ENCODE results near the gene PRR36.
"Not testable (repeated sequence)": the region's sequence is repeated elsewhere in the genome, so short reads cannot be mapped to it uniquely, and the experiment has no call there.

Gene PRR36

DNA sequence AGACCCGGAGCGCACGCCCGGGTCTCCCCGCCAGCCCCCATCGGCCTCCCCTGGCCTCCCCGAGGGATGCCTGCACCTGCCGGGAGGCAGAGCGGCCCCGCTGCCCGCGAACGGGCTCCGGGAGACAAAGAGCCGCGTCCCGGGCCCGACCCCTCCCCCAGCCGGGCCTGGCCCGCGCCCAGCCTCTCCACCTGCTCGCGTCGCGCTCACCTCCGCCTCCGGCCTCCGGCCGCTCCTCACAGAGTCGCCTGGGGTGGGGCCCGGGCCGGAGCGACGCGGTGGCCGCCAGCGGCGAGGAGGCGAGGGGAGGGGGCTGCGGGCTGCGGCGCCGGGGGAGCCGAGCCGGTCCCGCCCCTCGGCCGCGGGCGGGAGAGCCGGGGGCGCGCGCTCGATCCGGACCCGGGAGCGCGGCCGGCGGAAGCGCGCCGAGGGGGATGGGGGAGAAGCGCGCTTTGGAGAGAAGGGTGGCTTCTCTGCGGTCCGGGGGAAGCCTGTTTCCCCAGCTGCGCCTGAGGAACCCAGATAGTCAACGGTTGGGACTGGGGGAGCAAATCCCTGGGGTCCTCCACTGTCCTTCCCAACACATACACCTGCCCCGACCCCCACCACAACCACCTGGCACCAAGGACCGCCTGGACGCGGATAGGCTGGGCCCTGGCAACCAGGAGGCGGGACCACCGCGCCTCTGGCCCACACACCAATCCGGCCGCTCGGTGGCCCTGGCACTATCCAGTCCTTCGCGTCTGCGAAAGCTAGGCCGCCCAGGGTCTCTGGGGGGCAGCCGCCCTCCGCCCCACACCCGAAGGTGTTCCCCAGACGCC is at the start of gene PRR36:
PRR36 (minus strand) TSS at position 315 of the 821 bp plus-strand sequence. CDS start 701 bp downstream, outside the sequence.
- no peak for DNase-seq

DNA sequence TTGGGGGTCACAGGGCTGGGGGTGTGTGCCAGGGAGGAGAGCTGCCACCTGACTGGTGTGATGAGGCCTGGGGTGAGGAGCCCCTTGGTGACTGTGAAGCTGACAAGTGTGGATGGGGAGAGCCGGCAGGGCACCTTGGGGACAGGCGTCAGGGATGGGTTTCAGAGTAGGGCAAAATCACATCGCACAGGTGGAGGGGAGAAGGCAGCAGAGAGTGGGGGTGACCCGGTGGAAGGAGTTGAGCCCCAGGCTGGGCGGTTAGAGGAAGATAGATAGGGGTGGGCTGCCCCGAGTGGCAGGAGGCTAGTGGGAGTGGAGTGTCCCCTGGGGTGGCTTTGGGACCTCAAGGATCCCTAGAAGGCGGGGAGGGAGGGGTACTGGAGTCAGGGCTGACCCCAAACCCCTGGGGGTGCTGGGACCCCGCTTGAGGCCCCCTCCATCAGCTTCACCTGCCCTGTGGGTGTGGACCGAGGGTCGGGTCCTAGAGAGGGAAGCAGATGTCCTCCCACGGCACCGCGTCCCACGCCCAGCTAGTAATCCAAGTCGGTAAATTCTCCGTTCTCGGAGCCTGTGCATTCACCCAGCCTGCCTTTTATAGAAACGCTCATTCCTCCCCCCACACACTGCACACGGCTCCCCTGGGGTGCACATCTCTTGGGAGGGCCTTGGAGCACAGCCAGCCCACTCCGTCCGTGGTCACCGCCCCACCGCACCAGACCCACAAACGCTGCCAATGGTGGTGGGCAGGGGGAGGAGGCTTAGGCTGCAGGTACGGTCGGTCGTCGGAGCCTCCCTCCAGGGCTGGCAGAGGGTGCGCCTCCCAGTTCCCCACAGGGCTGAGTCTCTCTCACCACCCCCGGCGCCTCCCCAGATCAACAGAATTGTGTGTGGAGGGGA is 49.4 kb upstream of the PRR36 start:
- no peak for DNase-seq

DNA sequence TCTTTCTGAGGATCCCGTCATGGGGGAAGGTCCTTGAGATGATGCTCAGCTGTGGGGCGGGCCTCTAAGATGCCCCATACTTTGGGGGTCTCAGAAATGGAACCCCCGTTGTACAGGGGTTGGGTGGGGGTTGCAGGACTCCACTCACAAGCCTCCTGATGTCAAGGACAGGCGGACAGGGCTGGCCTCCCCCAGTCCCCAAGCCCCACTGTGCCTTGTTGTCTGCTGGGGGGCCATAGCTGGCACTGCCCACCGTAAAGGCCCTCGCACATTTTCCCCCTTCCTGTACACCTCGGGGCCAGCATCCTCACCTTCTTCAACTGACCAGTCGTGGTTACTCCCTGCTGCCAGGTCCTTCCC is 48.6 kb upstream of the PRR36 start:
- DNase-seq = no peak

DNA sequence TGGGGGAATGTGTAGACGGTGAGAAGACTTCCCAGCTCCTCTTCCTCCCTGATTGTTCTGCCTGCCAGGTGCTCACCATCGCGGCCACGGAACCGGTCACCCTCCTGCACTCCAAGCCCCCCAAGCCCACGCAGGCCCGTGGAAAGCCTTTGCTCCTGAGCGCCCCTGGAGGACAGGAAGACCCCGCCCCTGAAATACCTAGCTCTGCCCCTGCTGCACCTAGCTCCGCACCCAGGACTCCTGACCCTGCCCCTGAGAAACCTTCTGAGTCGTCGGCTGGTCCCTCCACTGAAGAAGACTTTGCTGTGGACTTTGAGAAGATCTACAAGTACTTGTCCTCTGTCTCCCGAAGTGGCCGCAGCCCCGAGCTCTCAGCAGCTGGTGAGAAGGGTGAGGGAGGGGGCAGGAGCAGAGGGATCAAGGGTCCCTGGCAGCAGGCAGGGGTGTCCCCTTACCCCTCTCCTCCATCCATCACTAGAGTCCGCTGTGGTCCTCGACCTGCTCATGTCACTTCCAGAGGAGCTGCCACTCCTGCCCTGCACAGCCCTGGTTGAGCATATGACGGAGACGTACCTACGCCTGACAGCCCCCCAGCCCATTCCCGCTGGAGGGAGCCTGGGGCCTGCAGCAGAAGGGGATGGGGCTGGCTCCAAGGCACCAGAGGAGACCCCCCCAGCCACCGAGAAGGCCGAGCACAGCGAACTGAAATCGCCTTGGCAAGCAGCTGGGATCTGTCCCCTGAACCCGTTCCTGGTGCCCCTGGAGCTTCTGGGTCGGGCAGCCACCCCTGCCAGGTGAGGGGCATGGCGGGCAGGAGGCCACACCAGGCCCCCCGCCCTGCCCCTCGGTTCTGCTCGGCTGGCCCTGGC is 48.0 kb upstream of the PRR36 start:
- no peak for DNase-seq

DNA sequence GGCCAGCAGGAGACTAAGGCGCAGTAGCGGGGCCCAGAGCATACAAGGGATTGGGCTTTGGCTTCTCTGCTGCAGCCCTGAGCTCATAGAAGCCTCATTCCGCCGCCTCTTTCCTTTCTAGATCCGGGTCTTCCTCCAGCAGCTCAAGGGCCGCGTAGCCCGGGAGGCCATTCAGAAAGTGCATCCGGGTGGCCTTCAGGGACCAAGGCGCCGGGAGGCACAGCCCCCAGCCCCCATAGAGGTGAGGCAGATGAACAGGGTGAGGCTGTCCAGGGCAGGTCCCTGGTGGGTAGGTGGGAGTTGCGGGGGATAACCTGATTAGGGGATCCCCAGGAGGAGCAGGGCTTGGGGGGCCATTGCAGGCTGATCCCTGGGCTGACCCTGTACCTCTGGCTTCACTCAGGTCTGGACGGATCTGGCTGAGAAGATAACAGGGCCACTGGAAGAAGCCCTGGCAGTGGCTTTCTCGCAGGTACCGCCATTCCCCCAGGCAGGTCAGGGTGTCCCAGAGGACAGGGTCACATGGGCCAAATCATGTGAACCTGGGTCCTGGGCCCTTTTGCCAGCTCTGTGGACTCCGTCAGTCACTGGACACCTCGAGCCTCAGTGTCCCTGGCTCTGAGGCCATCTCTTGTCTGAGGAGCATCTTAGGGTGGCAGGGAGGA is 47.2 kb upstream of the PRR36 start:
- no peak for DNase-seq

DNA sequence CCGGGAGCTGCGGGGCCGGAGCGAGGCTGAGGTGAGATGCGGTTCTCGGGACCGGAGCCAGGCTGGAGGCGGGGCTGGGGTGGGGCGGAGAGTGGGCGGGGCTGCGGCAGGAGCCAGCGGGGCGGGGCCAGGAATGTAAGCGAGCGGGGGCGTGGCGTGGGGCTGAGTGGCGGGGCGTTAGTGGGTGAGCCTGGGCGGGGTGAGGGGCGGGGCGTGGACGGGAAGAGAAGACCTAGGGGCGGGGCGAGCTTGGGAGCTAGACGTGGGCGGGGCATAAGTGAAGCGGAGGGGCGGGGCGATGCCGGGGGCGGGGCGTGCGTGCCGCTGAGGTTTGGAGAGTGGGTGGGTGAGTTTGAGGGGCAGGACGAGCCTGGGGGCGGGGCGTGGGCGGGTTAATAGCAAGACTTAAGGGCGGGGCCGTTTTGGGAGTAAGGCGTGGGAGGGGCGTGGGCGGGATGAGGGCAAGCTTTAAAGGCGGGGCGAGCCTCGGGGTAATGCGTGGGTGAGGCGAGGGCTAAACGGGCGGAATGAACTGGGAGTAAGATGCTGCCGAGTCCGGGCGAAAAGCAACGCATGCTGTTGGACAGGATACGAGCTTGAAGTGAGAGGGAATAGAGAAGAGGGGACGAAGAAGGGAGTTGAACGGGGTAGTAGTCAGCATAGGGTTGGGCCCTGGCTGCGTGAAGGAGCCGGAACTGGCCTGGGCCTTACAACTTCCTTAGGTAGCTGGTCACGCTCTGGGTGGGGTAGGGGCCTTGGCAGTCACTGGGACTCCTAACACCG is 46.5 kb upstream of the PRR36 start:
- DNase-seq = peak; percentile 100

DNA sequence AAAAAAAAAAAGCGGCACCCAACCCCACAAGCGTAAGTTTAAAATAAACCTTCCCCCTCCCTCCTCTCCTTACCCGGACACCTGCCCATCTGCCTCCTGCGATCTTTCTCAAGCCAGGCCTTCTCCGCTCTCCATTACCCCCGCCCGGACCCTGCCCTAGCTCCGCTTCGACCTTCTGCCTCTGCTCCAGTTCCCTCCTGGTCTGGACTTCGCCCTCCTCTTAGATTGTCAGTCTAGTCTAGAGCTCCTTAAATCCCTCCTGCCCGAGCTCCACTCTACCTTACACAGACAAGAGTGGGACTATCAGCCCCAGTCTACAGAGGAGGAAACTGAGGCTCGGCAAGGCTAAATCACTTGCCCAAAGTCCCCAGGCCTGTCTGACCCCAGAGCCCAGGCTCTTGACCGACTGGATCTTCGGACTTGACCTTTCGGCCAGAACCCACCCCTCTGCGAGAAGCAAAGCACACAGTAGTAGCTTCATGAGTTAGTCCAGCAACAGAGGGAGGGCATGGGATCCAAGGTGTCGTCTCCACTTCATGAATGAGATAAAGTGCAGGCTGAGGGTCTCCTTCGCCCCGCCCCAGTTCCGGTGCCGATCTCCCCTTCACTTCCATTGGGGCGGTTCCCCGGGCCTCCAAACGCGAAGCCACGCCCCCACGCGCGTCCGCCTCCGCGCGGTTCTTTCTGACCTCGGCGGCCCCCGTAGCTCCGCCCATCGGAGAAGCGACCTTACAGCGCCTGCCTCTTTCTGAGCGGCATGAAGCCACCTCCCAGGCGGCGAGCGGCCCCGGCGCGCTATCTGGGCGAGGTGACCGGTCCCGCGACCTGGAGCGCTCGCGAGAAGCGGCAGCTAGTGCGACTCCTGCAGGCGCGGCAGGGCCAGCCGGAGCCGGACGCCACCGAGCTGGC is 45.7 kb upstream of the PRR36 start, which contains the start of gene SNAPC2:
SNAPC2 (plus strand) TSS at position 729 of the 909 bp plus-strand sequence; CDS start at position 758, 29 bp downstream.
- DNase-seq = peak; percentile 92

DNA sequence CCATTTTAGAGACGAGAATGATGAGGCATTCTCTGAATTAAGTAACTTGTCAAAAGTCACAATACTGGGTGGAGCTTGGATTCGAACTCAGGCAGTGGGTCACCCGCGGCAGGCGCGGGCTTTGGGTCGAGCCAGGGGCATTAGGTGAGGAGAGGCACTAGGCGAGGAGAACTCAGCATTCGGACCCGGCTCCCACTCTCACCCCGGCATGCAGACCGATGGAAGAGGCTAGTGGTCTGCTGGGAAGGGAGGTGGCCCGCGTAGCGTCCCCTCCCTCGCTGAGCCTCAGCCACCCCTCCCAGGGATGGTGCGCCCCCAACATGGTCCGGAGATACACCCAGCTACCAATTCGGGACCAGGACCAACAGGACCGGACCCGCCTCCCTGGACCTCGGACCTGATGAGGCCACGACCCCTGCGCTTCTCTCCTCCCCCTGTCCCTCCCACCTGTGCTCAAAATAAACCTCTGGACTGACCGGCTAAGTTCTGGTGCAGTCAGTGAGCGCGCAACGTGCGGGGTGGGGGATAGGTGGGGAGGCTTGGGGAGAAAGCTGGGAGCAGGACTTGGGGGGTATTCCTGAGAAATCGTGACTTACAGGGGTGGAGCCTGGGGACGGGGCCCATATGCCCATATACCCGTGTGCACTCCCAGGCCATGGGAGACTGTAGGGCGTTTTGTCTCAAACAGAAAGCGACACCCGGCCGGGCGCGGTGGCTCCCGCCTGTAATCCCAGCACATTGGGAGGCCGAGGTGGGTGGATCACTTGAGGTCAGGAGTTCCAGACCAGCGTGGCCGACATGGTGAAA is 44.6 kb upstream of the PRR36 start:
- no peak for DNase-seq

DNA sequence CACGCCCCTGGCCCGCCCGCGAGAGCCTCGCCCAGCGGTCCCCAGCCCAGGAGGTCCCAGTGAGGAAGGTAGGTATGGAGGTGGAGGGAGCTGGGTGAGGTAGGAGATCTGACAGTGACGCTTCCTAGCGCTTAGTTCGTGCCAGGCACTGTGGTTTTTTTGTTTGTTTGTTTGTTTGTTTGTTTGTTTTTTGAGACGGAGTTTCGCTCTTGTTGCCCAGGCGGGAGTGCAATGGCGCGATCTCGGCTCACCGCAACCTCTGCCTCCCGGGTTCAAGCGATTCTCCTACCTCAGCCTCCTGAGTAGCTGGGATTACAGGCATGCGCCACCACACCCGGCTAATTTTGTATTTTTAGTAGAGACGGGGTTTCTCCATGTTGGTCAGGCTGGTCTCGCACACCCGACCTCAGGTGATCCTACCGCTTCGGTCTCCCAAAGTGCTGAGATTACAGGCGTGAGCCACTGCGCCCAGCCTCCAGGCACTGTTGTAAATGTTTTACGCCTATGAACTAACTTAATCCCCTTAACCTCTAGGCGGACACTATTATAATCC is 43.9 kb upstream of the PRR36 start:
- DNase-seq = not testable (repeated sequence)

DNA sequence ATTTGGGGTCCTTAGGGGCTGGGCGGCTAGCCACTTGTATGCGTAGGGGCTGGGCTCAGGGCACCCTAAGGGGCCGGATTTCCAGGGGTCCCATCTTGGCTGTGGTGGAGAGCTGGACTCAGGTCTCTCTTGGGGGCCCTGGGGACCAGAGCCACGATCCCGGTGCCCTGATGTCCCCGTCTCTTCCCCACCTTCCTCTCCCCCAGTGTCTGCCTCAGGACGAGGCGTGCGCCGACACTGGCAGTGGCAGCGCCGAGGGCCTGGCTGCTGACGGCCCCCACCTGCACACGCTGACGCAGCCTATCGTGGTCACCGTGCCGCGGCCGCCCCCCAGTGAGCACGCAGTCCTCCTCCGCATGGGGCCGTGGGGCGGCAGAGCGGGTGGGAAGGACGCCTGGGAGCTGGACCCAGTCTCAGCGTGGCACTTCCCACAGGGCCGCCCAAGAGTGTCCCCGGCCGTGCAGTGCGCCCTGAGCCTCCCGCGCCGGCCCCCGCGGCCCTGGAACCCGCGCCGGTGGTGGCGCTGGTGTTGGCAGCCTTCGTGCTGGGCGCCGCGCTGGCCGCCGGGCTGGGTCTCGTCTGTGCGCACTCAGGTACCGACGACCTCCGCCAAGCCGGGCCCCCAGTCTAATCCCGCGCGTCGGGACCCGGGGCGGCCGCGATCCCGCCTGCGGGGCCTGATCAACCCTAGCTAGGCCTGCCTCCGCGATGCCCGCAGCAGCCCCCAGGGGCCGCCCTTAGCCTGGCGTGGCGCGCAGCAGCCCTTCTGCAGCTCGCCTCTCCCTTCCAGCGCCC is 43.3 kb upstream of the PRR36 start:
- DNase-seq = no peak

DNA sequence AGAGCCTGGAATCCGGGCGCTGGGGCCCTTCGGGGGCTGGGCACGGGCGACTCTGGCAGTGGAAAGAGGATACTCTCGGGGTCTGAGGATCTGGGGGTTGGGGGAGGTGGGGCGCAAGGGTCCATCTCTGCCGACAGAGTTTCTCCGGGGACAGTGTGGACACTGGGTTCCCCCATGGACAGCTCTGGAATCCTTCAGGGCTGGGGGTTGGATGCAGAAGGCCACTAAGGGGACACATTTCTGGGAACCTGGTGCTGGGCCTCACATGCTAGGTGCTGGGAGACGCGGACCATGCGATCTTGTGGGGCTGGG is 42.7 kb upstream of the PRR36 start:
- DNase-seq = no peak

DNA sequence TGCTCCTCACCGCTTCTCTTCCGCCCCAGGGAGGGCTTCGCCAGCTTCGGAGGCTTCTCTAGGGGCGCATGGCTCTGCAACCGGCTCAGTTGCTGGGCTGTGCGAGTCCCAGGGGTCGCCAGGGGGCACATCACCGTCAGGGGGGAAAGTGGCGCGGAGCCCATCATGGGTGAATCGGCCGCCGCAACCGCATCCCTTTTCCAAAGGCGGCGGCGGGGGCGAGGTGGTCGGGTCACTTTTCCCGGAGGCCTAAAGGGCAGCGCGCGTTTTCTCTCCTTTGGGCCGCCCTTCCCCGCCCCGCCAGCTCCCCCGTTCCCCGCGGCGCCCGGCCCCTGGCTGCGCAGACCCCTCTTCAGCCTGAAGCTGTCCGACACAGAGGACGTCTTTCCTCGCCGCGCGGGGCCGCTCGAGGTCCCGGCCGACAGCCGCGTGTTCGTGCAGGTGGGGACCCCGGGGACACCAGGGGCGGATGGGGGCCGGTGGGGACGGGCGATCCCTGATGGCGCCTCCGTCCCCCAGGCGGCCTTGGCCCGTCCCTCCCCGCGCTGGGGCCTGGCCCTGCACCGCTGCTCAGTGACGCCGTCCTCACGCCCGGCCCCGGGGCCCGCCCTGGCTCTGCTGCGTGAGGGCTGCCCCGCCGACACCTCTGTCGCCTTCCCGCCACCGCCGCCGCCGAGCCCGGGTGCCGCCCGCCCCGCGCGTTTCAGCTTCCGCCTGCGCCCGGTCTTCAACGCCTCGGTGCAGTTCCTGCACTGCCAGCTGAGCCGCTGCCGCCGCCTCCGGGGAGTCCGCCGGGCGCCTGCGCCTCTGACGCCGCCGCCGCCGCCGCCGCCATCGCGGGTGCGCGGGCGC is 42.1 kb upstream of the PRR36 start:
- no peak for DNase-seq

DNA sequence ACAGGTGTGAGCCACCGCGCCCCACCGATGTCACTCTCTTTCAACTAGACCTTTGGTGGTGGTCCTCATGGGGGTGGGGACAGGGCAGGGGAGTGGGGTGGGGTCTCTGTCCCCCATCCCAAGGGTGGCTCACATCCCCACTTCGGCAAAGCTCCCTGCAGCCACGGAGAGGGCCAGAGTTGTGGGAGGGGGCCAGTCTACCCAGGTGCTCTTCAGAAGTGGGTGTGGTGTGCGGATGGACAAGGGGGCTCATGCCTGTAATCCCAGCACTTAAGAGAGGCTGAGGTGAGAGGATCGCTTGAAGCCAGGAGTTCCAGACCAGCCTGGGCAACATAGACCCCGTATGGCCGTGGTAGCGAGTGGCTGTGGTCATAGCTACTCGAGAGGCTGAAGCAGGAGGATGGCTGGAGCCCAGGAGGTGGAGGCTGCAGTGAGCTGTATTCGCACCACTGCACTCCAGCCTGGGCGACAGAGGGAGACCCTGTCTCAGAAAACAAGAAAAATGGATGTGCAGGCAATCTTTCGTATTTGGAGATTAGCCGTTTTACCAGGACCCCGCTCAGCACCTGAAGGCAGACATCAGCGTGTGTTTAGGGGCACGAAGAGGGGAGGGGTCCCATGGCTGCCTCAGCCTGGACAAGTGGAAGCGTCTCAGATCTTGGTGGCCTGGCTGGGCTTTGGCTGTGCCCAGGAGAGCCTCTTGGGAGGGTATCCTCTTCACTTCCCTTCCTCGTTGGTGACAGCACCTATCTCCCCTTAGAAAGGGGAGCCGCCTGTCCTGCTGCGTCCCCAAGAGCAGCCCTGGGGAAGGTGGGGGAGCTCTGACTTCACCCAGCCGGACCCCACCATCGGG is 41.3 kb upstream of the PRR36 start:
- DNase-seq = no peak

DNA sequence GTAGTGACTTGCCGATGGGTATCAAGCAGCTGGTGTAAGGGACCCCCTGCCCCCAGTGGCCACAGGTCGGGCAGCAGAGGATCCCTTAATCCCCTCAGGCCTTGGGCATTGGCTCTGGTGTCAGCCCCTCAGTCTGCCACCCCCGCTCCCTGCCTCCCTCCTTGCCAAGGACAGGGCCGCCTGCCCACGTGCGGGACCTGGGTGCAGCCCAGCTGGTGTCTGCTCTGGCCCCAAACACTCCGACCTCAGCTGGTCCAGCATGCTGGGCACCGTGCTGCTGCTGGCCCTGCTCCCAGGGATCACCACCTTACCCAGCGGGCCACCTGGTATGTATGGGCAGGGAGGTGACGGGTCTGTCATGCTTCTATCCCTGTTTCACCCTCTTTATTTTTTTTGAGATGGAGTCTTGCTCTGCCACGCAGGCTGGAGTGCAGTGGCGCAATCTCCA is 40.4 kb upstream of the PRR36 start, which contains the start of gene TGFBR3L:
TGFBR3L (plus strand) TSS at position 233 of the 448 bp plus-strand sequence.
- no peak for DNase-seq

DNA sequence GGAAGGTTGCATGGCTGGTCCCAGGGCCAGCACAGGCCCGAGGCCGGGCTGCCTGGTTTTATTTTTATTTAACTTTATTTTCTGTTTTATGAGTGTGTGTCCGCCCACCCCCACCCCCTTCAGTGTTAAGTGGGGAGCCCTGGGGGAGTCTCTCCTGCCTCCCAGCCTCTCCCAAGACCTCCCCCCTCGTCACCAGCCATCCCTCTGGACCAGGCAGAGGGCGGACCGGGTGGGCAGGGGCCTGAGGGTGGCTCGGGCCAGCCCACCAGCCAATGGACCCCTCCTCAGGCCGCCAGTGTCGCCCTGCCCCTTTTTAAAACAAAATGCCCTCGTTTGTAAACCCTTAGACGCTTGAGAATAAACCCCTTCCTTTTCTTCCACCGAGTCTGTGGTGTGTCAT is 39.9 kb upstream of the PRR36 start:
- no peak for DNase-seq

DNA sequence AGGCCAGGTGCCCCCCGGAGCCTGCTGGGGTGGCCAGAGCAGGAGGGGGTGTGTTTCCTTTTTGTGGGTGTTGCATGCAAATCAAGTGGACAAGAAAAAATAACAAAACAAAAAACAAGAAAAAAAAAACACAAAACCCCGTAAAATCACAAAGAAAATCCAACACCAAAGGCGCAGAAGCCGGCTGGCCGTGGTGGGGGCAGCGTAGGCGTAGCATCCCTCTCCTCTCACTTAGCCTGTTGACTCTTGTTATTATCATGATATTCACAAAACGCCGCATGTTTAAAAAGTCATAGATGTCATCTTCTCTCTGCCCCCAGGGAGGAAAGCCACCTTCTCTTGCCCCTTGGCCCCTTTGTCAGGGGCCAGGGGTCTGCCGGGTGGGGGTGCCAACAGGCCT is 39.5 kb upstream of the PRR36 start:
- no peak for DNase-seq

Data from NK-92 treated with Interleukin-12 subunit alpha and Interleukin-12 subunit beta, amount 100 ng/mL, for 24 hours (cell line).